Measurements from ENCODE around the gene KRTAP10-1. TPM values are rescaled to one million over a fixed set of nuclear protein-coding genes. Genes with fewer than 3 reads are reported as not detected.

Gene KRTAP10-1
- total and polyA plus RNA-seq, 2 experiments from 2014 or later = not detected

DNA sequence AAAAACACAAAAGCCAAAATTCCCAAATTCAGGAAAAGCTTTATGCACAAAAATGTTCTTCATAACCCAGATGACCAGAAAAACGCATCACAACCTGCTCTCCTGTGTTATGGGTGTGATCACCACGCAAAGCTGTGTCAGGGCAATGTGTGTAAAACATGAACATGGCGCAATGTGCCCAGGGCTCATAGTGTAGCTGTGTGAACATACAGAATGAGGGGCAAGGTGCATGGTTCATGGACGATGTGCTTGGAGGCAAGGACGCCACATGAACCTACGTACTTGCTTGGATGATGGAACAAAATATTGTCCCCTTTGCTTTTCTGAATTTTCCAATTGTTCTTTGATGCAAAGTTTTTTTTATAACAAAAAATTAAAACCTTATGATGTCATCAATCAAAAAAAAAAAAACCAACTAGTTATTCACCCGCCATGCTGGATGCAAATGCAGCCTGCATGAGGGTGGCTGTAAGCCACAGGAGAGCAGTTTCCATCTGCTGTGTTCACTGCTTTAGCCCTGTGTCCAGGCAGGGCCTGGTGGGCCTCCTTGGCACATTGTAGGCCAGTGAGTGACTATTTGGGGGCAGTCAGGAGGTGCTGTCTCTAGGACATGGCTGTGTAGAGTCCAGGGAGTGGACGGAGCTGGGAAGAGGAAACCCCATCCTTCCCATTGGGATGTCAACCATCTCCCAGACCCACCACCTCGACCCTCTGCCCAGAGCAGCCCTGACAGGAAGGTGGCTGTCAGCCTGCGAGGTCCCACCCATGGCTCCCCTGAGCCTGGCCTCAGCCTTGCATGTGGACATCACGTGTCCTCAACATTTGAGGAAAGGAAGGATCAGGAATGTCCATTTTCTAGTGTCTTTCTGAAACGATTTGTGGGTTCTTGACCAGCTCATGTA, 13.6 kb downstream of the KRTAP10-1 start:
- Histone ChIP-seq H2AFZ (no peak overlapping the region), H3K4me1 (ENCODE audit: insufficient read depth) (no peaks in the 10 kb centered on the region), H3K9ac (no peak overlapping the region), H3K4me2 (ENCODE audit: unreplicated experiment) (no peak overlapping the region), H3K27ac (no peak overlapping the region), H3K79me2 (ENCODE audit: insufficient read depth) (no peaks in the 10 kb centered on the region), H4K20me1 (ENCODE audit: insufficient read depth) (no peaks in the 10 kb centered on the region), H3K27me3 (replicated peaks; ENCODE audit: insufficient read depth) (no peaks in the 10 kb centered on the region), H3K9me3 (ENCODE audit: low read depth) (no peaks in the 10 kb centered on the region), H3K36me3 (ENCODE audit: low read depth) (no peaks in the 10 kb centered on the region), H3K9me2 (ENCODE audit: insufficient read depth) (no peaks in the 10 kb centered on the region), H3K4me3 (no peak overlapping the region), H3F3A (ENCODE audit: insufficient read depth) (no peaks in the 10 kb centered on the region)
- TF ChIP-seq EZH2 (IDR thresholded peaks at IDR 0.05; ENCODE audit: insufficient read depth, poor library complexity, severe bottlenecking) = no peak
- no peak for TF ChIP-seq EZH2phosphoT487 (IDR thresholded peaks at IDR 0.05; ENCODE audit: insufficient read depth, low read depth)
- no peak for DNase-seq
- 47 to 50% methylated on average over 12 of the region's 12 CpGs for WGBS, 2 experiments (ENCODE audit: low coverage in 1 of 2, low lambda C conversion rate in 2 of 2, missing lambda C conversion rate in 2 of 2)
- in situ Hi-C loops (cut with MboI) = no loop called here

DNA sequence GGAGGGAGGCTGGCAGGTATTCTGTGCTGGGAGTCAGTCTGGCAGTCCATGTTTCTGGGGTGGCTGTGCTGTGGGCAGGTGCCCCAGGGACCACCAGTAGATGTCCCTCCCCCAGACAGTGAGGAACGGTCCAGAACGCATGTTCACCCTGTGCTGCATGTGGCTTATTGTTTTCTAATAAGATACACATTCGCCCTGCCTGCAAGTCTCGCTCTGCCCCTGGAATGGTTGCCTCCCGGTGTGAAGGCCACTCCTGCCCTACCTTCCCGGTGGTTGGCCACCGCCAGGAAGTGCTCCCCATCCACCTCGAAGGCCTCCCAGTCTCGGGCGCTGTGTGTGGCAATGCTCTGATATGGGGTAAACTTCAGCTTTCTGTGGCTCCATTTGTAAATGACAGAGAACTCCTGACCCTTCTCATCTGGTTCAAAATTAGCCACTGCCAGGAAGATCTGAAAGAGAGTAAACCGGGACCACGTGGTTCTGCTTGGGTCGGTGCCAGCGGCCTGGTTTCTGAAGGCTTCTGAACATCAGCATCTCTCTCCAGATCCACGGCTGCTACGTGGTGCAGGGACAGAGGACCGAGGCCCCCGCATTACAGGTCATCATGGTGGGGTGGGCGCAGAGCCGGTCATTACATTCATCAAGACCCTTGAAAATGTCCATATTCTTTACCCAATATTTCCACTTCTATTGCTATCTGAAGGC, 14.5 kb downstream of the KRTAP10-1 start:
- no peaks in the 10 kb centered on the region for H3K4me1 ChIP-seq (ENCODE audit: insufficient read depth)

DNA sequence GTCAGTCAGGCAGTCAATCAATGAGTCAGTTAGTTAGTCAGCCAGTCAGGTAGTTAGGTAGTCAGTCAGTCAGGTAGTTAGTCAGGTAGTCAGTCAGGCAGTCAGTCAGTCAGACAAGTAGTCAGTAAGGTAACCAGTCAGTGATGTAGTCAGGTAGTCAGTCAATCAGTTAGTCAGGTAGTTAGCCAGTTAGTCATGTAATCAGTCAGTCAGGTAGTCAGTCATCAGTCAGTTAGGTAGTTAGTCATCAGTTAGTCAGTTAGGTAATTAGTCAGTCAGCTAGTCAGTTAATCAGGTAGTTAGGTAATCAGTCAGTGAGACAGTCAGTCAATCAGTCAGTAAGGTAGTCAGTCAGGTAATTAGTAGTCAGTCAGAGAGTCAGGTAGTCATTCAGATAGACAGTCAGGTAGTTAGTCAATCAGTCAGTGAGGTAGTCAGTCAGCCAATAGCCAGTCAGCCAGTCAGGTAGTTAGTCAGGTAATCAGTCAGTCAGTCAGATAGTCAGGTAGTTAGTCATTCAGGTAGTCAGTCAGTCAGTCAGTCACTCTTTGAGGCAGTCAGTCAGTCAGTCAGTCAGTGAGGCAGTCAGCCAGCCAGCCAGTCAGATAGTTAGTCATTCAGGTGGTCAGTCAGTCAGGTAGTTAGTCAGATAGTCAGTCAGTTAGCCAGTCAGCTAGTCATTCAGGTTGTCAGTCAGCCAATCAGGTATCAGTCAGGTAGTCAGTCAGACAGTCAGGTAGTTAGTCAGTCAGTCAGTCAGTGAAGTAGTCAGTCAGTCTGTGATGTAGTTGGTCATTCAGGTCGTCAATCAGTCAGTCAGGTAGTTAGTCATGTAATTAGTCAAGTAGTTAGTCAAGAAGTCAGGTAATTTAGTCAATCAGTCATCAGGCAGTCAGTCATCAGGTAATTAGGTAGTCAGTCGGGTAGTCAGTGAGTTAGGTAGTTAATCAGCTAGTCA, 15.3 kb downstream of the KRTAP10-1 start:
- no peak overlapping the region for H2AFZ ChIP-seq

More for the DNA sequence above, 14.5 kb downstream of the KRTAP10-1 start:
- WGBS, 2 experiments (ENCODE audit: low coverage in 1 of 2, low lambda C conversion rate in 2 of 2, missing lambda C conversion rate in 2 of 2) = 57 to 60% methylated on average over 19 to 20 of the region's 20 CpGs
- Histone ChIP-seq H3F3A (ENCODE audit: insufficient read depth) (no peaks in the 10 kb centered on the region), H3K9ac (no peak overlapping the region), H4K20me1 (ENCODE audit: insufficient read depth) (no peaks in the 10 kb centered on the region), H3K27me3 (replicated peaks; ENCODE audit: insufficient read depth) (no peaks in the 10 kb centered on the region), H3K9me2 (ENCODE audit: insufficient read depth) (no peaks in the 10 kb centered on the region), H3K36me3 (ENCODE audit: low read depth) (no peaks in the 10 kb centered on the region), H3K4me3 (no peak overlapping the region), H3K9me3 (ENCODE audit: low read depth) (no peaks in the 10 kb centered on the region), H3K79me2 (ENCODE audit: insufficient read depth) (no peaks in the 10 kb centered on the region), H3K27ac (no peak overlapping the region), H3K4me2 (ENCODE audit: unreplicated experiment) (no peak overlapping the region), H2AFZ (no peak overlapping the region)
- no peak for DNase-seq
- TF ChIP-seq EZH2 (IDR thresholded peaks at IDR 0.05; ENCODE audit: insufficient read depth, poor library complexity, severe bottlenecking) = no peak
- TF ChIP-seq EZH2phosphoT487 (IDR thresholded peaks at IDR 0.05; ENCODE audit: insufficient read depth, low read depth) = no peak
- in situ Hi-C loops (cut with MboI) = no loop called here

More for the DNA sequence above, 15.3 kb downstream of the KRTAP10-1 start:
- WGBS, 2 experiments (ENCODE audit: low coverage in 1 of 2, low lambda C conversion rate in 2 of 2, missing lambda C conversion rate in 2 of 2) = 45 to 49% methylated on average over 2 of the region's 2 CpGs
- no peak for TF ChIP-seq EZH2phosphoT487 (IDR thresholded peaks at IDR 0.05; ENCODE audit: insufficient read depth, low read depth)
- no peak for TF ChIP-seq EZH2 (IDR thresholded peaks at IDR 0.05; ENCODE audit: insufficient read depth, poor library complexity, severe bottlenecking)
- no peak overlapping the region for H3K4me3 ChIP-seq
- no peaks in the 10 kb centered on the region for H4K20me1 ChIP-seq (ENCODE audit: insufficient read depth)
- H3K4me1 ChIP-seq (ENCODE audit: insufficient read depth) = no peaks in the 10 kb centered on the region
- H3K27me3 ChIP-seq (replicated peaks; ENCODE audit: insufficient read depth) = no peaks in the 10 kb centered on the region
- no peak overlapping the region for H3K27ac ChIP-seq
- no peaks in the 10 kb centered on the region for H3K9me2 ChIP-seq (ENCODE audit: insufficient read depth)
- no peaks in the 10 kb centered on the region for H3K36me3 ChIP-seq (ENCODE audit: low read depth)
- no peak overlapping the region for H3K4me2 ChIP-seq (ENCODE audit: unreplicated experiment)
- in situ Hi-C loops (cut with MboI) = loop anchor here (25.0 kb wide), 1 partner anchor 413 kb away; the partner anchor contains the start of gene SLX9
- no peaks in the 10 kb centered on the region for H3K79me2 ChIP-seq (ENCODE audit: insufficient read depth)
- no peaks in the 10 kb centered on the region for H3F3A ChIP-seq (ENCODE audit: insufficient read depth)
- no peak overlapping the region for H3K9ac ChIP-seq
- no peak for DNase-seq
- no peaks in the 10 kb centered on the region for H3K9me3 ChIP-seq (ENCODE audit: low read depth)
